Measurements from ENCODE around the gene LRRC4C.

DNA sequence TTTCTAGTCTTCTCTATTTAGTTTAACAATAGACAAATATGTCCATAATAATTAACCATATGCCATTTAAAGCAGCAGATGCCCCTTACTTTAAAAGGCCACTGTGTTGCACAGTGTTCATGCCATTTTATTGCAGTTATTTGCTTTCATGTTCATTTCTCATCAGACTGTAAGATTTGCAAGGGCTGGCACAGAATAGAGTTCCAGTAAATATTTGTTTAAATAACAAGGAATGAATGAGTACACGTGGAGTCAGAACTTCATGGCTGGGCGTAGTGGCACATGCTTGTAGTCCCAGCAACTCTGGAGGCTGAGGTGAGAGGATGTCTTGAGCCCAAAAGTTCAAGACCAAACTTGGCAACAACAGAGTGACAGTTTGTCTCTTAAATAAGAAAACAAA, 1228.6 kb downstream of the LRRC4C start:
- TF ChIP-seq, protein P1, sequence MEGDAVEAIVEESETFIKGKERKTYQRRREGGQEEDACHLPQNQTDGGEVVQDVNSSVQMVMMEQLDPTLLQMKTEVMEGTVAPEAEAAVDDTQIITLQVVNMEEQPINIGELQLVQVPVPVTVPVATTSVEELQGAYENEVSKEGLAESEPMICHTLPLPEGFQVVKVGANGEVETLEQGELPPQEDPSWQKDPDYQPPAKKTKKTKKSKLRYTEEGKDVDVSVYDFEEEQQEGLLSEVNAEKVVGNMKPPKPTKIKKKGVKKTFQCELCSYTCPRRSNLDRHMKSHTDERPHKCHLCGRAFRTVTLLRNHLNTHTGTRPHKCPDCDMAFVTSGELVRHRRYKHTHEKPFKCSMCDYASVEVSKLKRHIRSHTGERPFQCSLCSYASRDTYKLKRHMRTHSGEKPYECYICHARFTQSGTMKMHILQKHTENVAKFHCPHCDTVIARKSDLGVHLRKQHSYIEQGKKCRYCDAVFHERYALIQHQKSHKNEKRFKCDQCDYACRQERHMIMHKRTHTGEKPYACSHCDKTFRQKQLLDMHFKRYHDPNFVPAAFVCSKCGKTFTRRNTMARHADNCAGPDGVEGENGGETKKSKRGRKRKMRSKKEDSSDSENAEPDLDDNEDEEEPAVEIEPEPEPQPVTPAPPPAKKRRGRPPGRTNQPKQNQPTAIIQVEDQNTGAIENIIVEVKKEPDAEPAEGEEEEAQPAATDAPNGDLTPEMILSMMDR (IDR thresholded peaks at IDR 0.05): no peak
- TF ChIP-seq POLR2A (IDR thresholded peaks at IDR 0.05) (no peak), EP300 (IDR thresholded peaks at IDR 0.05) (no peak)
